ENCODE data around the gene RUNX1. TPM values are rescaled to one million over a fixed set of nuclear protein-coding genes. Genes with fewer than 3 reads are reported as not detected.

RUNX1 gene
- total and polyA plus RNA-seq, 7 experiments from 2014 or later, result 27.9 to 154 (median 85.1) TPM

- peak overlapping the region; percentile 58 to 83 (median 72) for H3K4me3 Mint-ChIP-seq
- H3K4me1 Mint-ChIP-seq, result peaks cover 68 to 91% (median 86%) of the 10 kb centered on the region in 7 donors
Observed at GRCh38 chr21:34962586-34963222, 86.4 kb downstream of the RUNX1 start.

GRCh38 chr21:34962136-34962535 is 87.0 kb downstream of the RUNX1 start:
- Mint-ChIP-seq H3K4me3 (peak overlapping the region; percentile 58 to 83 (median 72)), H3K27me3 (no peaks in the 10 kb centered on the region), H3K9me3 (peaks cover 0 to 2% (median 0%) of the 10 kb centered on the region in 11 donors), H3K4me1 (peaks cover 63 to 91% (median 86%) of the 10 kb centered on the region in 7 donors), H3K36me3 (peaks cover 8 to 55% (median 44%) of the 10 kb centered on the region in 5 donors), H3K27ac (peak overlapping the region; percentile 42 to 92 (median 75))
- H3K27me3 ChIP-seq (ENCODE audit: control insufficient read depth in 2 of 2, insufficient read depth in 2 of 2, low read length in 2 of 2), result no peaks in the 10 kb centered on the region
- intact Hi-C loops (cut with micrococcal nuclease), result loop anchor here in 1 of 2 donors (2.0 kb wide), 1 partner anchor 15 kb away; no protein-coding TSS in a partner anchor
- ATAC-seq (no peak), DNase-seq (no peak)
- peak overlapping the region; percentile 8 for H3K4me3 ChIP-seq (ENCODE audit: low read length)
- peaks cover 0 to 3% (median 0%) of the 10 kb centered on the region in 3 experiments for H3K36me3 ChIP-seq (ENCODE audit: control insufficient read depth in 2 of 3, insufficient read depth in 3 of 3, low read length in 3 of 3)
- ChIA-PET CTCF (no interaction called here), POLR2A (interaction anchor here (1.1 to 1.2 kb wide), 2 partner anchors 12 to 74 kb away, joined by 4 to 5 read pairs; no protein-coding TSS in a partner anchor)
- peak overlapping the region; percentile 8 for H3K27ac ChIP-seq (ENCODE audit: low read depth, low read length)
- H3K9me3 ChIP-seq (ENCODE audit: control insufficient read depth in 2 of 3, low read length in 3 of 3), result no peaks in the 10 kb centered on the region
- peaks cover 14 to 43% of the 10 kb centered on the region in 2 donors for H3K4me1 ChIP-seq (ENCODE audit: control insufficient read depth in 2 of 2, insufficient read depth in 2 of 2, low read length in 2 of 2)

More at GRCh38 chr21:34962586-34963222, 86.4 kb downstream of the RUNX1 start:
- H3K36me3 Mint-ChIP-seq, result peaks cover 8 to 55% (median 46%) of the 10 kb centered on the region in 5 donors
- H3K4me1 ChIP-seq (ENCODE audit: control insufficient read depth in 2 of 2, insufficient read depth in 2 of 2, low read length in 2 of 2), result peaks cover 17 to 42% of the 10 kb centered on the region in 2 donors
- CTCF ChIA-PET, result no interaction called here
- H3K4me3 ChIP-seq (ENCODE audit: low read length), result peak overlapping the region; percentile 8
- no peaks in the 10 kb centered on the region for H3K9me3 ChIP-seq (ENCODE audit: control insufficient read depth in 2 of 3, low read length in 3 of 3)
- DNase-seq (peak in 1 of 9 donors; percentile 30), ATAC-seq (peak; percentile 32)
- H3K27ac Mint-ChIP-seq, result peak overlapping the region; percentile 42 to 92 (median 75)
- no peaks in the 10 kb centered on the region for H3K27me3 ChIP-seq (ENCODE audit: control insufficient read depth in 2 of 2, insufficient read depth in 2 of 2, low read length in 2 of 2)
- peaks cover 0 to 2% (median 0%) of the 10 kb centered on the region in 11 donors for H3K9me3 Mint-ChIP-seq
- H3K36me3 ChIP-seq (ENCODE audit: control insufficient read depth in 2 of 3, insufficient read depth in 3 of 3, low read length in 3 of 3), result peaks cover 0 to 6% (median 0%) of the 10 kb centered on the region in 3 experiments
- POLR2A ChIA-PET, result interaction anchor here (0.5 to 1.2 kb wide), 6 partner anchors 8 to 966 kb away, joined by 3 to 5 read pairs (median 3); no protein-coding TSS in a partner anchor
- H3K27ac ChIP-seq (ENCODE audit: low read depth, low read length), result peak overlapping the region; percentile 8
- intact Hi-C loops (cut with micrococcal nuclease), result loop anchor here in 1 of 2 donors (1.0 to 2.0 kb wide), 2 partner anchors 10 to 16 kb away; no protein-coding TSS in a partner anchor
- H3K27me3 Mint-ChIP-seq, result no peaks in the 10 kb centered on the region

GRCh38 chr21:34960687-34961086 is 88.4 kb downstream of the RUNX1 start:
- no peak for ATAC-seq
- ChIA-PET POLR2A (interaction anchor here (0.8 to 1.6 kb wide), 6 partner anchors 10 to 27 kb away, joined by 3 to 6 read pairs (median 4); no protein-coding TSS in a partner anchor), CTCF (interaction anchor here (1.2 to 1.7 kb wide), 2 partner anchors 25 to 61 kb away, joined by 3 read pairs; no protein-coding TSS in a partner anchor)
- Mint-ChIP-seq H3K27ac (peak overlapping the region in 7 of 9 donors; percentile 0 to 83 (median 23)), H3K9me3 (peaks cover 0 to 12% (median 2%) of the 10 kb centered on the region in 11 donors), H3K36me3 (peaks cover 17 to 58% (median 53%) of the 10 kb centered on the region in 5 donors), H3K27me3 (no peaks in the 10 kb centered on the region), H3K4me3 (peak overlapping the region in 4 of 10 donors; percentile 0 to 40 (median 20)), H3K4me1 (peaks cover 64 to 90% (median 88%) of the 10 kb centered on the region in 7 donors)
- Histone ChIP-seq H3K36me3 (ENCODE audit: control insufficient read depth in 2 of 3, insufficient read depth in 3 of 3, low read length in 3 of 3) (peaks cover 0 to 6% (median 3%) of the 10 kb centered on the region in 3 experiments), H3K9me3 (ENCODE audit: control insufficient read depth in 2 of 3, low read length in 3 of 3) (no peaks in the 10 kb centered on the region), H3K4me3 (ENCODE audit: low read length) (no peak overlapping the region), H3K27ac (ENCODE audit: low read depth, low read length) (no peak overlapping the region), H3K27me3 (ENCODE audit: control insufficient read depth in 2 of 2, insufficient read depth in 2 of 2, low read length in 2 of 2) (no peaks in the 10 kb centered on the region), H3K4me1 (ENCODE audit: control insufficient read depth in 2 of 2, insufficient read depth in 2 of 2, low read length in 2 of 2) (peaks cover 14 to 45% of the 10 kb centered on the region in 2 donors)
- intact Hi-C loops (cut with micrococcal nuclease), result no loop called here
- DNase-seq, result no peak

GRCh38 chr21:34959607-34960006 is 89.5 kb downstream of the RUNX1 start:
- H3K9me3 Mint-ChIP-seq, result peaks cover 0 to 13% (median 2%) of the 10 kb centered on the region in 11 donors
- Histone ChIP-seq H3K27me3 (ENCODE audit: control insufficient read depth in 2 of 2, insufficient read depth in 2 of 2, low read length in 2 of 2) (no peaks in the 10 kb centered on the region), H3K27ac (ENCODE audit: low read depth, low read length) (no peak overlapping the region), H3K9me3 (ENCODE audit: control insufficient read depth in 2 of 3, low read length in 3 of 3) (no peaks in the 10 kb centered on the region), H3K4me3 (ENCODE audit: low read length) (no peak overlapping the region), H3K36me3 (ENCODE audit: control insufficient read depth in 2 of 3, insufficient read depth in 3 of 3, low read length in 3 of 3) (peaks cover 0 to 6% (median 0%) of the 10 kb centered on the region in 3 experiments), H3K4me1 (ENCODE audit: control insufficient read depth in 2 of 2, insufficient read depth in 2 of 2, low read length in 2 of 2) (peaks cover 14 to 45% of the 10 kb centered on the region in 2 donors)
- ATAC-seq (no peak), DNase-seq (no peak)
- ChIA-PET CTCF (no interaction called here), POLR2A (interaction anchor here (0.6 to 1.3 kb wide), 5 partner anchors 12 to 587 kb away, joined by 3 to 6 read pairs (median 3); no protein-coding TSS in a partner anchor)
- peaks cover 9 to 56% (median 51%) of the 10 kb centered on the region in 5 donors for H3K36me3 Mint-ChIP-seq
- H3K27ac Mint-ChIP-seq, result peak overlapping the region in 7 of 9 donors; percentile 16 to 83 (median 68)
- peak overlapping the region in 5 of 10 donors; percentile 13 to 65 (median 40) for H3K4me3 Mint-ChIP-seq
- intact Hi-C loops (cut with micrococcal nuclease), result no loop called here
- no peaks in the 10 kb centered on the region for H3K27me3 Mint-ChIP-seq
- peaks cover 58 to 90% (median 88%) of the 10 kb centered on the region in 7 donors for H3K4me1 Mint-ChIP-seq

GRCh38 chr21:34958040-34958439 is 91.1 kb downstream of the RUNX1 start:
- Histone ChIP-seq H3K4me1 (ENCODE audit: control insufficient read depth in 2 of 2, insufficient read depth in 2 of 2, low read length in 2 of 2) (peaks cover 14 to 46% of the 10 kb centered on the region in 2 donors), H3K36me3 (ENCODE audit: control insufficient read depth in 2 of 3, insufficient read depth in 3 of 3, low read length in 3 of 3) (peaks cover 0 to 6% (median 0%) of the 10 kb centered on the region in 3 experiments), H3K27me3 (ENCODE audit: control insufficient read depth in 2 of 2, insufficient read depth in 2 of 2, low read length in 2 of 2) (no peaks in the 10 kb centered on the region), H3K4me3 (ENCODE audit: low read length) (no peak overlapping the region), H3K9me3 (ENCODE audit: control insufficient read depth in 2 of 3, low read length in 3 of 3) (no peaks in the 10 kb centered on the region), H3K27ac (ENCODE audit: low read depth, low read length) (no peak overlapping the region)
- Mint-ChIP-seq H3K27me3 (no peaks in the 10 kb centered on the region), H3K36me3 (peaks cover 9 to 54% (median 45%) of the 10 kb centered on the region in 5 donors), H3K4me3 (peak overlapping the region in 6 of 10 donors; percentile 10 to 35 (median 26)), H3K27ac (peak overlapping the region in 6 of 9 donors; percentile 38 to 71 (median 66)), H3K4me1 (peaks cover 59 to 90% (median 89%) of the 10 kb centered on the region in 7 donors), H3K9me3 (peaks cover 0 to 13% (median 2%) of the 10 kb centered on the region in 11 donors)
- ChIA-PET CTCF (no interaction called here), POLR2A (no interaction called here)
- intact Hi-C loops (cut with micrococcal nuclease), result no loop called here
- ATAC-seq (no peak), DNase-seq (no peak)

Data from naive thymus-derived CD4-positive, alpha-beta T cell (primary cell).